H1 (cell line): ENCODE data around the gene CXCR4. TPM values are rescaled to one million over a fixed set of nuclear protein-coding genes. Genes with fewer than 3 reads are reported as not detected.

Source experiments
- CTCF ChIA-PET: fragments of 300-600 bp; sonication (Branson Sonifier 250); formaldehyde crosslinking; loops from one replicate; lab custom pipeline; 2021; ENCODE audit not compliant: partially characterized antibody; lab: Charles Lee
- POLR2A ChIA-PET: fragments of 300-600 bp; sonication (Branson Sonifier 250); formaldehyde crosslinking; loops from one replicate; lab custom pipeline; 2021; ENCODE audit warnings: inconsistent platforms; ENCODE audit not compliant: partially characterized antibody; lab: Charles Lee
- DNase-seq, 2 experiments: peaks; one replicate each; pipeline versions ENCODE4 v3.0.0 to v3.0.0-alpha.2; 2010 to 2022; ENCODE audit warnings: low spot score in 2 of 2, low read depth in 1 of 2, mixed read lengths in 1 of 2
- FAIRE-seq: peaks from 2 replicates; lab custom pipeline; 2011; peaks lifted over from hg19 to GRCh38; lab: Jason Lieb, UNC
- H2AFZ ChIP-seq: 2 replicates; pipeline ENCODE4 v1.8.1; 2012; ENCODE audit warnings: low read length, inconsistent platforms
- H2AK5ac ChIP-seq: 2 replicates; pipeline ENCODE4 v1.6.1; 2013; ENCODE audit warnings: low read depth, low read length
- H2BK120ac ChIP-seq: replicated peaks from 2 replicates; pipeline ENCODE3; 2013; ENCODE audit warnings: low read depth, low read length, inconsistent platforms
- H2BK12ac ChIP-seq: 2 replicates; pipeline ENCODE4 v1.6.1; 2013; ENCODE audit warnings: low read depth, low read length
- H2BK15ac ChIP-seq: 2 replicates; pipeline ENCODE4 v1.6.1; 2013; ENCODE audit warnings: low read length
- H2BK20ac ChIP-seq: 2 replicates; pipeline ENCODE4 v1.6.1; 2013; ENCODE audit warnings: low read length
- H2BK5ac ChIP-seq: 2 replicates; pipeline ENCODE4 v1.6.1; 2013; ENCODE audit warnings: low read depth, low read length
- H3K14ac ChIP-seq: 2 replicates; pipeline ENCODE4 v1.6.1; 2013; ENCODE audit warnings: inconsistent platforms; ENCODE audit not compliant: insufficient read length
- H3K18ac ChIP-seq: 2 replicates; pipeline ENCODE4 v1.6.1; 2013; ENCODE audit warnings: low read length; ENCODE audit errors: extremely low read depth
- H3K23ac ChIP-seq: 2 replicates; pipeline ENCODE4 v1.6.1; 2013; ENCODE audit warnings: inconsistent platforms; ENCODE audit not compliant: insufficient read length
- H3K23me2 ChIP-seq: 2 replicates; pipeline ENCODE4 v1.6.1; 2013; ENCODE audit warnings: low read depth, low read length
- H3K27ac ChIP-seq: 2 replicates; pipeline ENCODE4 v1.6.1; 2011; ENCODE audit warnings: low read depth, low read length, inconsistent platforms
- H3K27me3 ChIP-seq, 4 experiments: replicated peaks in 1 of 4; 1 replicate in 1 of 4; 2 replicates in 3 of 4; pipeline versions ENCODE4 v1.6.1 to v1.8.1; 2011 to 2013; ENCODE audit warnings: low read length in 3 of 4, mild to moderate bottlenecking in 3 of 4, inconsistent platforms in 2 of 4, mixed read lengths in 2 of 4, moderate library complexity in 1 of 4; ENCODE audit not compliant: control insufficient read depth in 3 of 4, insufficient read depth in 3 of 4; ENCODE audit errors: extremely low read depth in 1 of 4
- H3K36me3 ChIP-seq, 4 experiments: 2 replicates each; pipeline versions ENCODE4 v1.6.1 to v1.8.1; 2011 to 2013; ENCODE audit warnings: mild to moderate bottlenecking in 4 of 4, low read length in 3 of 4, moderate library complexity in 2 of 4, control low read depth in 1 of 4, inconsistent platforms in 1 of 4; ENCODE audit not compliant: insufficient read depth in 4 of 4, control insufficient read depth in 2 of 4
- H3K4ac ChIP-seq: replicated peaks from 2 replicates; pipeline ENCODE3; 2013; ENCODE audit warnings: low read length, low read depth, mixed read lengths, inconsistent platforms; ENCODE audit not compliant: insufficient read length
- H3K4me1 ChIP-seq, 4 experiments: replicated peaks in 1 of 4; 1 replicate in 1 of 4; 2 replicates in 3 of 4; pipeline versions ENCODE4 v1.6.1 to v1.8.1; 2011 to 2013; ENCODE audit warnings: low read length in 3 of 4, inconsistent platforms in 2 of 4, mixed read lengths in 1 of 4; ENCODE audit not compliant: insufficient read depth in 4 of 4, control insufficient read depth in 3 of 4
- H3K4me2 ChIP-seq, 2 experiments: 2 replicates each; pipeline versions ENCODE4 v1.6.1 to v1.8.1; 2011 to 2013; ENCODE audit warnings: low read depth in 2 of 2, low read length in 2 of 2, control low read depth in 1 of 2, inconsistent platforms in 1 of 2, mild to moderate bottlenecking in 1 of 2; ENCODE audit not compliant: insufficient read depth in 1 of 2
- H3K4me3 ChIP-seq, 4 experiments: fragments of 200-600, 300-600 bp in 1 of 4; sonication (generic), shearing (Covaris generic), sonication (Bioruptor Twin) in 1 of 4; 2 replicates each; pipeline versions ENCODE4 v1.5.1 to v1.8.1; 2011 to 2016; ENCODE audit warnings: low read length in 4 of 4, low read depth in 3 of 4, control low read depth in 2 of 4, inconsistent platforms in 2 of 4, mild to moderate bottlenecking in 2 of 4, mixed read lengths in 1 of 4, moderate library complexity in 1 of 4; ENCODE audit not compliant: insufficient read depth in 2 of 4; ENCODE audit errors: extremely low read depth in 1 of 4
- H3K56ac ChIP-seq: replicated peaks from 2 replicates; pipeline ENCODE3; 2013; ENCODE audit warnings: low read depth, mild to moderate bottlenecking, mixed read lengths, low read length, inconsistent platforms; ENCODE audit not compliant: insufficient read length
- H3K79me1 ChIP-seq: 2 replicates; pipeline ENCODE4 v1.6.1; 2013; ENCODE audit warnings: low read depth, low read length, control low read depth
- H3K79me2 ChIP-seq, 2 experiments: 2 replicates each; pipeline versions ENCODE4 v1.6.1 to v1.8.1; 2012 to 2013; ENCODE audit warnings: low read length in 2 of 2, mild to moderate bottlenecking in 2 of 2, inconsistent platforms in 1 of 2; ENCODE audit not compliant: insufficient read depth in 2 of 2, control insufficient read depth in 1 of 2
- H3K9ac ChIP-seq, 4 experiments: replicated peaks in 1 of 4; 1 replicate in 1 of 4; 2 replicates in 3 of 4; pipeline versions ENCODE4 v1.6.1 to v1.8.1; 2011 to 2013; ENCODE audit warnings: low read depth in 3 of 4, low read length in 3 of 4, control low read depth in 2 of 4, mild to moderate bottlenecking in 2 of 4, moderate library complexity in 2 of 4, inconsistent platforms in 1 of 4; ENCODE audit errors: extremely low read depth in 1 of 4
- H3K9me3 ChIP-seq, 2 experiments: 2 replicates each; pipeline versions ENCODE4 v1.6.1 to v1.8.1; 2012 to 2013; ENCODE audit warnings: mild to moderate bottlenecking in 2 of 2, moderate library complexity in 2 of 2, control low read depth in 1 of 2, inconsistent platforms in 1 of 2, low read depth in 1 of 2, low read length in 1 of 2, mixed read lengths in 1 of 2; ENCODE audit not compliant: insufficient read depth in 2 of 2
- H4K20me1 ChIP-seq, 2 experiments: replicated peaks in 1 of 2; 2 replicates each; pipeline versions ENCODE3 to v1.8.1; 2011 to 2013; ENCODE audit warnings: inconsistent platforms in 2 of 2, low read length in 2 of 2, mild to moderate bottlenecking in 1 of 2; ENCODE audit not compliant: insufficient read depth in 2 of 2, control insufficient read depth in 1 of 2
- H4K5ac ChIP-seq: 2 replicates; pipeline ENCODE4 v1.6.1; 2013; ENCODE audit warnings: low read length, low read depth, mixed read lengths, inconsistent platforms; ENCODE audit not compliant: insufficient read length
- H4K8ac ChIP-seq: 2 replicates; pipeline ENCODE4 v1.8.0; 2013; ENCODE audit warnings: mild to moderate bottlenecking, moderate library complexity, low read length, inconsistent platforms; ENCODE audit not compliant: insufficient read depth; ENCODE audit errors: extremely low read depth
- H4K91ac ChIP-seq: replicated peaks from 2 replicates; pipeline ENCODE3; 2013; ENCODE audit warnings: low read length, mixed read lengths, inconsistent platforms; ENCODE audit not compliant: insufficient read length
- WGBS, 2 experiments: shearing (Covaris generic) in 1 of 2; methylation state at CpG; one replicate each; pipeline versions ENCODE4 v1.1.6 to v1.1.7; 2013 to 2015; ENCODE audit warnings: low lambda C conversion rate in 2 of 2, mixed read lengths in 2 of 2, inconsistent platforms in 1 of 2, low coverage in 1 of 2, missing lambda C conversion rate in 1 of 2; ENCODE audit not compliant: insufficient replicate concordance in 2 of 2, insufficient coverage in 1 of 2, insufficient read length in 1 of 2; ENCODE audit errors: extremely low coverage in 1 of 2, missing lambda C conversion rate in 1 of 2; 5-methylcytosine and 5-hydroxymethylcytosine counted together
- polyA plus RNA-seq, 7 experiments: library from polyadenylated mRNA; depleted of rRNA in 3 of 7; stranded (reverse) in 5 of 7; unstranded in 2 of 7; fragments of >200 nt in 5 of 7; fragments of 200-250 nt in 2 of 7; gene quantifications; 1 replicate in 5 of 7; 2 replicates in 1 of 7; 4 replicates in 1 of 7; pipeline versions ENCODE4 v1.2.1 to v1.2.3, GENCODE V29; 2011 to 2013; ENCODE audit warnings: missing spikeins in 2 of 7, mixed read lengths in 2 of 7
- total RNA-seq: library from RNA; stranded (reverse); fragmentation: NEBNext Ultra II Directional; extraction: Animal tissue kit (Norgen Biotek cat#: 25700); gene quantifications from 2 replicates; pipeline ENCODE4 v1.2.1, GENCODE V29; 2021

The CXCR4 gene
- total and polyA plus RNA-seq, 2 of the 8 experiments (the other 6 are each of a cell fraction or from before 2014, with no cell fraction given), result 1.8 to 2.8 TPM

DNA sequence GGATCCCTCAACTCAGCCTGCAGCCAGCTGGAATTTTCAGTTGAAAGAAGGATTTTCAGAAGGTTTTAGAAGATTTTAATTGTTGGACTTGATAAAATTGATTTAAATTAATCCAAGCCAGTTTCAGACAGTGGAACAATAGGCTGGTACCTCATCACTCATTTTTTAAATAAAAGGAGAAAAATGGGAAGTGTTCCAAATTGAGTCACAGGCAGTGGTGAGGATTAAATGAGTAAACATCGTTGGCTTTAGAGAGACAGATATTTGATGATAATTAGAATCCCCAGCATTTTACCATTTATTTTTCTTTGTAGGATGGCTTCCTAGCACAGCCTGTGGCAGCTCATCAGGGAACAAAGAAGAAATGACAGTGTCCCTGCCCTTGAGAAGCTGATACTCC, 7.4 kb downstream of the CXCR4 start:
- Histone ChIP-seq H3K9ac (no peak overlapping the region), H2BK20ac (no peak overlapping the region), H3K4ac (no peak overlapping the region), H2BK120ac (no peak overlapping the region), H3K56ac (no peak overlapping the region), H3K36me3 (0 out of 8 replicates have a peak, but pooled peaks cover 0 to 2% (median 0%) of the 10 kb centered on the region in 4 experiments), H3K4me2 (no peak overlapping the region), H3K23ac (no peak overlapping the region), H3K79me1 (no peaks in the 10 kb centered on the region), H2AFZ (no peak overlapping the region), H3K18ac (no peak overlapping the region), H3K9me3 (no peaks in the 10 kb centered on the region), H3K23me2 (no peaks in the 10 kb centered on the region), H4K91ac (no peak overlapping the region), H2AK5ac (no peak overlapping the region), H3K27ac (no peak overlapping the region), H4K5ac (no peak overlapping the region), H4K8ac (no peak overlapping the region), H2BK5ac (no peak overlapping the region), H3K79me2 (no peaks in the 10 kb centered on the region), H2BK12ac (no peak overlapping the region), H3K4me1 (peaks cover 0 to 5% (median 0%) of the 10 kb centered on the region in 4 experiments; a peak in 2 of 7 replicates), H3K4me3 (no peak overlapping the region), H3K27me3 (peaks cover 0 to 11% (median 8%) of the 10 kb centered on the region in 4 experiments; a peak in 5 of 7 replicates), H2BK15ac (no peak overlapping the region), H3K14ac (no peak overlapping the region), H4K20me1 (peaks cover 0 to 5% of the 10 kb centered on the region in 2 experiments)
- POLR2A ChIA-PET, result no interaction called here
- no peak for FAIRE-seq
- DNase-seq, result no peak
- WGBS, 2 experiments, result 80% methylated on average over 1 of the region's 1 CpG; no CpG with 5 or more reads in 1 of the 2 experiments
- CTCF ChIA-PET, result interaction anchor here (1.1 to 1.4 kb wide), 2 partner anchors 20 to 270 kb away, joined by 3 read pairs; no protein-coding TSS in a partner anchor
